HTR-8/SVneo (cell line): ENCODE results near the gene MAP1S.
A peak's percentile ranks its signal among the peaks of the same experiment; 100 is the strongest.

ENCODE experiments used
- DNase-seq: peaks from one replicate; pipeline ENCODE4 v3.0.0; 2011; ENCODE audit warnings: low spot score, mixed read lengths; ENCODE audit not compliant: insufficient read length
- FAIRE-seq: peaks from 2 replicates; lab custom pipeline; 2011; peaks lifted over from hg19 to GRCh38; lab: Jason Lieb, UNC

Gene MAP1S, protein sequence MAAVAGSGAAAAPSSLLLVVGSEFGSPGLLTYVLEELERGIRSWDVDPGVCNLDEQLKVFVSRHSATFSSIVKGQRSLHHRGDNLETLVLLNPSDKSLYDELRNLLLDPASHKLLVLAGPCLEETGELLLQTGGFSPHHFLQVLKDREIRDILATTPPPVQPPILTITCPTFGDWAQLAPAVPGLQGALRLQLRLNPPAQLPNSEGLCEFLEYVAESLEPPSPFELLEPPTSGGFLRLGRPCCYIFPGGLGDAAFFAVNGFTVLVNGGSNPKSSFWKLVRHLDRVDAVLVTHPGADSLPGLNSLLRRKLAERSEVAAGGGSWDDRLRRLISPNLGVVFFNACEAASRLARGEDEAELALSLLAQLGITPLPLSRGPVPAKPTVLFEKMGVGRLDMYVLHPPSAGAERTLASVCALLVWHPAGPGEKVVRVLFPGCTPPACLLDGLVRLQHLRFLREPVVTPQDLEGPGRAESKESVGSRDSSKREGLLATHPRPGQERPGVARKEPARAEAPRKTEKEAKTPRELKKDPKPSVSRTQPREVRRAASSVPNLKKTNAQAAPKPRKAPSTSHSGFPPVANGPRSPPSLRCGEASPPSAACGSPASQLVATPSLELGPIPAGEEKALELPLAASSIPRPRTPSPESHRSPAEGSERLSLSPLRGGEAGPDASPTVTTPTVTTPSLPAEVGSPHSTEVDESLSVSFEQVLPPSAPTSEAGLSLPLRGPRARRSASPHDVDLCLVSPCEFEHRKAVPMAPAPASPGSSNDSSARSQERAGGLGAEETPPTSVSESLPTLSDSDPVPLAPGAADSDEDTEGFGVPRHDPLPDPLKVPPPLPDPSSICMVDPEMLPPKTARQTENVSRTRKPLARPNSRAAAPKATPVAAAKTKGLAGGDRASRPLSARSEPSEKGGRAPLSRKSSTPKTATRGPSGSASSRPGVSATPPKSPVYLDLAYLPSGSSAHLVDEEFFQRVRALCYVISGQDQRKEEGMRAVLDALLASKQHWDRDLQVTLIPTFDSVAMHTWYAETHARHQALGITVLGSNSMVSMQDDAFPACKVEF

DNA sequence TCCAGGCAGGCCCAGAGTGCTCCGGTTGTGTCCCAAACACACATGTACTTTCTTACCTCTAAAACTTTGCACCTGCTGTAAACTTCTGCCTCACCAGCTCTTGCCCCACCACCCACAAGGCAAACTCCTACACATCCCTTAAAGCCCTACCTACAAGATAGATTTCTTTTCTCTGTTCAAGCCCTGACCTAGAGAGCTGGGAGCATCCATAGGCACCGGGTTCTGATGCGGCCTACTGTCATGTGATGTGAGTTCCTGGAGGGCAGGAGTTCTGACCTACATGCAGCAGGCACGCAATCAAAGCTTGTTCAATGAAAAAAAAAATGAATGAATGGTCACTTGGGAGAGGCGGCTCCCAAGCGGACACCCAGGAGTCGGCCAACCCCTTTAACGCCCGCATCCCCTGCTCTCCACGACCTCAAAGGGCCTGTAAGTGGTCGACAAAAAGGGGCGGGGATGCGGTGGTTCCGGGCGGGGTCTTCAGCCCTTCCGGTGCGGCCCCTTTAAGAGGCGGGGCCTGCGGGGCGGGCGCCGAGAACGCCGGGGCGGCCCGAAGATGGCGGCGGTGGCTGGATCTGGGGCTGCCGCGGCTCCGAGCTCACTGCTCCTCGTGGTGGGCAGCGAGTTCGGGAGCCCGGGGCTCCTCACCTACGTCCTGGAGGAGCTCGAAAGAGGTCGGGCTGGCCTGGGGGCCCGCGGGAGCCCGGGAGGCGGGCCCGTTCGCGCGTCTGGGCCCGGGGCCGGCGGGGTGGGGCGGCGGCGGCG lies at the start of gene MAP1S:
TSS of gene MAP1S (plus strand) at position 534 of the 765 bp plus-strand sequence. CDS start at position 557, 23 bp downstream.
- FAIRE-seq (peak; percentile 67), DNase-seq (peak; percentile 77)

DNA sequence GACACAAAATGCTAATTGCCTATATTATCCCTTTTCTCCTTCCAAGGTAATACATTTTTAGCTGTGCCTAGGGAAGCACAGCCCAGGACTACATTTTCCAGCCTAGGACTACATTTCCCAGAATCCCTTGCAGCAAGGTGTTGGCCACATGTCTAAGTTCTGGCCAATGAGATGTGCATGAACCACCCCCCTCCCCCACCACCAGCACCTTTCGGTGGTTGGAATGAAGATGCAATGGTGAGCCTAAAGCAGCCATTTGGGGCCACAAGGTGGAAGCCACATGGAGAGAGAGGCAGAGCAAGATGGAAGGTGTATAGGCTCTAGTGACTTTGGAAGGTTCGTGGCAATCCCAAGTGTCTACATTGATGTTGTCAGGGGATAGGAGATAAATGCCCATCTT lies 47.4 kb upstream of the MAP1S start:
- FAIRE-seq = peak; percentile 77
- DNase-seq = no peak

DNA sequence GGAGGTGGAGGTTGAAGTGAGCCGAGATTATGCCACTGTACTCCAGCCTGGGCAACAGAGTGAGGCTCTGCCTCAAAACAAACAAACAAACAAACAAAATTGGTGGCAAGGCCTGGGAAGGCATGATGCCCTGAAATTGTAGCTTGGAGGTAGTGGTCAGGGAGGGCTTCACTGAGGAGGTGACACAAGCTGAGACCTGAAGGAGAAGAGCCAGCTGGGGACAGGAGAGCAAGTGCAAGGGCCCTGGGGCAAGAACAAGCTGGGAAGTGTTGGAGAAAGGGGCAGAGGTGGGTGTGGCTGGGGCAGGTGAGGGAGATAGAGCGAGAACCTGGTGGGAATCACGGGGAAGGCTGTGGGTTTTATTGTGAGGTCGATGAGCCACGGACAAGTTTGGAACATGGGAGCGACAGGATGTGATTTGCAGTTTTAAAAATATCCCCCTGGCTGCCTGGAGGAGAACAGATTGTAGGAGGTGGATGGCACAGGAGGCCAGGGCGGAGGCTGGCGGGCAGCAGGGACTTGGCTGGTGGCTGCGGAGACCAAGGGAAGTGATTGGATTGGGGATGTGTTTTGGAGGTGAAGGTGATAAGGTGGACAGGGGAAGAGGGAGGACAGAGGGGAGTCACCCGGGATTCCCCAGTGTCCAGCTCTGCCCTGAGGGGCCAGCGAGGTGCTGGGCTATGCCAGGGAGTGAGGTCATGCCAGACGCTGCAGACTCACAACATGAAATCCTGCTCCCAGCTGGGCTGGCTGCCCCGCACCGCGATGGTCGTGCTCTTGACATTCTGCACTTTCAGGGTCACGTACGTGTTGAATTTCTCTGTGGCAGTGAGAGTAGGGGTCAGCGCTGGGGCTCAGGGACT lies 45.1 kb upstream of the MAP1S start:
- DNase-seq (no peak), FAIRE-seq (no peak)

DNA sequence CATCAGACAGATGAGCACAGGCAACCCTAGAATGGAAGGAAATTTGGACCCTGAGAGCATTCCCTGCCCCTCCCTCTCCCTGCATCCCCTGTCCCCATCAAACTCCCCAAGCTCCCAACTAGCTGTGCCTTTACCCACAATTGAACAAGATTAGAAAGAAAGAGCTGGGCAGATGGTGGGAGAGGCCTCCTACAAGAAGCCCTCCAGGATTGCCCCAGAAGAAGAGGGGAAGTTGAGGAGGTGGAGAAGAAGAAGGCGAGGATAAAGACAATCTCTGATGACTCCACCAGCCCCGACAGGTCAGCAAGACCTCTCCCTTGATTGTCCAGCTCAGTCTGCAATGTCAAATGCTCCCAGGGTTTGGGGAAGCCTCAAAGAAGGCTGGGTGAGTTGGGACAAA lies 43.0 kb upstream of the MAP1S start:
- DNase-seq (no peak), FAIRE-seq (no peak)

DNA sequence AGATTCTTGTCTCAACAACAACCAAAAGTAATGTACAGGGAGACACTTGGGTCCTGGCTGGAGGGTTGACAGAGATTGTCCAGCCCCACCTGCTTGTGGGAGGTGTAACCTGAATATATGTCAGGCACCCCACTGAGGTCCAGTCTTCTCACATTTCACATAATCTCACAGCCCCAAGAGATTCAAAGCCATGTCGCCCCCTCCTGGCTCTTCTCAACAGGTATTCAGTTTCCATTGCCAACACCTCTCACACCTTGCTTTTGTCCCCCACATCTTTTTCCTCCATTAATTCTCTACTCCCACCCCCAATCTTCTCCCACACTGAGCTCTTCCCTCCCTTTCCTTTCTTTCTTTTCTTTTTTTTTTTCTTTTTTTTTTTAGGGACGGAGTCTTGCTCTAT lies 42.3 kb upstream of the MAP1S start:
- FAIRE-seq (no peak), DNase-seq (no peak)

DNA sequence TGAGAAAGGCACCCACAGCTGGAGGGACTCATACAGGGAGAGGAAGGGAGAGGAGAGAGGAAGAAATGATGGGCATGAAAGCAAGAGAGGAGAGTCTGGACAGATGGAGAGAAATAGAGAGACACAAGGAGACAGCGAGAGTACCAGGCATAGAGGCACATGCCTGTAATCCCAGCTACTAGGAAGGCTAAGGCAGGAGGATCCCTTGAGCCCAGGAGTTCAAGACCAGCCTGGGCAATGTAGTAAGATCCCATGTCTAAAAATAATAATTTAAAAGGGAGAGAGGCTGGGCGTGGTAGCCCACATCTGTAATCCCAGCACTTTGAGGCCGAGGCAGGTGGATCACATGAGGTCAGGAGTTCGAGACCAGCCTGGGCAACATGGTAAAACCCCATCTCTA lies 40.4 kb upstream of the MAP1S start:
- FAIRE-seq (no peak), DNase-seq (no peak)

DNA sequence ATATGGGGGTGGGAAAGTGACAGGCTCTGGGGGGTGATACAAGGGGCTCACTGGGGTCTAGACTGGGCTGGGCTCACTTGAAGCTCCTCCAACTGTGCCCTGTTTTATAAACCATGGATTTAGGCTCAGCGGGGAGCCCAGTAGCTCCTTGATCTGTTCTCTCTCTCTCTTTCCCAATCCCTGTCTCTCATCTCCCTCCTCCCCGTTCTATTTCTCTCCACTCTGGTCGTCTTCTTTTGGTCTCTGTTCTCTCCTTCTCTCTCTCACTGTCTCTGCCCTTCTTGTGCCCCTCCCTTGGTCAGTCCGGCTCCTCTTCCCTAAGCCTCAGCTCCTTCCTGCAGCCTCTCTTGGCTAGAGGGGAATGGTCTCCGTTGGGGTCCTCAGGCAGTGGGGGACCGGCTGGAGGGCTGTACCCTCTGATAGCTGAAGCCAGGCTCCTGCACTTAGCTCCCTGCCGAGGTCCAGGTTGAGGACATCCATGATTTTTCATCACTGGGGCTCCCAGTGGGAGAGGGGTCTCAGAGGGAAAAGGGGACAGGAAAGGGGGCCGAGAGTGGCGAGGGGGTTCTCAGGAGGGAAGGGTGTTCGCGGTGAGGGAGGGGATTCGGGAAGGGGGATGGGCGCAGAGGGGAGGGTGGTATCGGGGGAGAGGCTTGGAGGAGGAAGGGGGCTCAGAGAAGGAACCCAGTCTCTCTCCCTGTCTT lies 39.6 kb upstream of the MAP1S start:
- FAIRE-seq (peak; percentile 9), DNase-seq (no peak)

DNA sequence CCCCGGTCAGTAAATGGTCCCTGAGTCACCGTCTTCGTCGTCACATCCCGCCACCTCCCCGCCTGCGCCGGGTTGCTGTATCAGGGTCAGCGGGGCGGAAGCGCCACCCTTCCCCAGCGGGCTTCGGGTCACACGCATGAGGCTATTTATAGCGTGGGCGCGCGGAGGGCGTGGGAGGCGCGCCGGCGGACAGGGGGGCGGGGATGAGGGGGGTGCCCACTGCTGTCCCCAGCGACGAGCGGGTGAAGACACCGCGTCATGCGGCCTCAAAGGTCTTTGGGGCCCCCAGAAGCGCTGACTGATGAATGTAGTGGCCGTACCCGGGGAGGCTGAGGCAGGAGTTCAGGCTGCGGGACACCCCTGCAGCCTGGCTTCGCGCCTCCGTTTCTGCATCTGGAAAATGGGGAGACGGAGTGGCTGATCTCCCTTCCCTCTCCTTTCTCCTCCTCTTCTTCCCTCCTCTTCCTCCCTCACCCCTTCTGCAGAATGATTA lies 39.0 kb upstream of the MAP1S start:
- FAIRE-seq (peak; percentile 83), DNase-seq (peak; percentile 76)

DNA sequence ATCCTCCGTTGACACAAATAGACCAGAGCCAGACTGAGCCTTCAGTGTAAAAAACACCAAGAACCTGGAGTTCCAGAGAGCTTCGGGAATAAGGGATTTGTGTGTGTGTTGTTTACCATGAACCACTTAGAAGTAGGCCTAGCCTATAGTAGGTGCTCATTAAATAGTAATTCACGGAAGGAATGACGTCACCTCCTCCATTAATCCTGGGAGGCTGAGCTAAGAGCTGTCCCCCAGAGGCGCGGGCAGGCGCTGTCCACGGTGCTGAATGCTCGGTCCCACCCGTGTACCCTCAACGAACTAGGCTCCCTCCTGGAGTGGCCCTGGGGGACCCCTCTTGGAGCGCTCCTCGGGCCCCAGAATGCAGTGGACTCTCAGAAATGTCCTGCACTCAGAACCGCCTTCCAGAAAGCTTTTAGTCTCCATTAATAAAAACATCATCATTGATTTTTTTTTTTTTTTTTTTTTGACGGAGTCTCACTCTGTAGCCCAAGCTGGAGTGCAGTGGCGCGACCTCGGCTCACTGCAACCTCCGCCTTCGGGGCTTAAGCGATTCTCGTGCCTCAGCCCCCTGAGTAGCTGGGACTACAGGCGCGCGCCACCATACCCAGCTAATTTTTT lies 37.7 kb upstream of the MAP1S start:
- DNase-seq (peak; percentile 43), FAIRE-seq (no peak)

DNA sequence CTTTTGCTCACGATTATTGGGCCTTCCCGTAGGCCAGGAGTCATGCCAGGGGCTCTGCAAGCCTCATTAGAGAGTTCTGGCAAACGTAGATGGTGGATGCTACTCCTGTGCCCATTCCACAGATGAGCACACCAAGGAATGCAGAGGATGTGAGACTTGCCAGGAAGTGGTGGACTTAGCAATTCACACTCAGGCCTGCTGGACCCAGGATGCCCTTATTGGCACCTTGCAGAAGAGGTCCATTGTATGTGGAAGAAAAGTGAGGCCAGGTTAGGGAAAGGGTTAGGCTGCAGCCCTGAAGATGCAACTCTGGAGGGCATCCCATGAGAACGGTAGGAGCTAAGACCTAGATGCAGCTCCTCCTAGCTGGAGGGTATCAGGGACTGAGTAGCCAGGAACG lies 37.0 kb upstream of the MAP1S start:
- no peak for FAIRE-seq
- no peak for DNase-seq

DNA sequence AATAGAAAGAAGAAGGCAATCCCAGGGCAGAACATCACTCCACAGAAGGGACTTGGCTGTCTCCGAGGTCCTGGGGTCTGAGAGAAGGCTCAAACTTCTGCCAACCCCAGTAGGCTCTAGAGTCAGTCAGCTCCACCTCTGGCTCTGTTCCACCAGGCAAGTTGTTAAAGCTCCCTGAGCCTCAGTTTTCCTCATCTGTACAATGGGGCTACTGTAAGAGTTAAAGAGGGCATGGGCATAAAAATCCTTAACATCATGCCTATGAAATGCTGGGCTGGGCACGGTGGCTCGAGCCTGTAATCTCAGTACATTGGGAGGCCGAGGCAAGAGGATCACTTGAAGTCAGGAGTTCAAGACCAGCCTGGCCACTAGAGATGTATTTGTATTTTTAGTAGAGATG lies 36.2 kb upstream of the MAP1S start:
- FAIRE-seq (no peak), DNase-seq (no peak)

DNA sequence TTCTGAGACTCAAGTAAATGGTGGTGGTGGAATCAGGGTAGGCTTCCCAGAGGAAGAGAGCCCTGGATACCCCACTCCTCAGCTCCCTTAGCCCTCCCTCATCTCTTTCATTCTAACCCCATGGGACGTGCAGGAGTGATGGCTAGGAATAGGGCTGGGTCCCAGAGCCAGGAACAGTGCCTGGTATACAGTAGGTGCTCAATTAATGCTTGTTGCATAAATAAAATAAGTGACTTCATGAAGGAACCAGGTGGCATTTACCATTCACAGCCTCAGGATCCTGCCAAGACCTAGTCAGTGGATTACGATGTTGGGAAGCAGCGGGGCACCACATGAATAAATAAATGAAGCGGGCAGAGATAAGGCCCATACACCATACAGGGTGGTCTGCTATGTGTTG lies 35.0 kb upstream of the MAP1S start:
- no peak for DNase-seq
- FAIRE-seq = no peak

DNA sequence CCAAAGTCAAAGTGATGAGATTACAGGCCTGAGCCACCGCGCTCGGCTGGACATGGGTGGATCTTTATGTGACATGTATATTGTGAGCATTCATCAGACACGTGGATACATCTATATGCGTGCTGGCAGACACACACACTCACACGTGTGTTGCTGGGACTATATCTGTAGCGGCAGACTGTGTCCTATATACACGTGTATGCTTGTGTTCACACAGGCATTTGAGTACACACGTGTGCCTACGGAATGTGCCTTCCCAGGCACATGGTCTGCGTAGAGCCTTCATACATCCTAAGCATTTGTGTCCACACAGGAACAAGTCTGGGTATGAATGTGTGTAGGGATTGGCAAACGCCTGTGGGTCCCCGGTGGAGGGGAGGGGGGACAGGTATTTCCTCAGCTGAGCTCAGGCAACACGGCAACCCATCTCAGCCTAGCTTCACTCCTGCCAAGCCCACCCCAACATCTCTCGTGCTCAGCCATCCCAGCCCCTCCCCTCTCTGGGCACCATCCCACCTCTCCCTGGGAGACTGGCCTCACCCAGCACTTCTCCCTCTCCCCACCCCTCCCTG lies 33.7 kb upstream of the MAP1S start:
- DNase-seq (no peak), FAIRE-seq (no peak)

DNA sequence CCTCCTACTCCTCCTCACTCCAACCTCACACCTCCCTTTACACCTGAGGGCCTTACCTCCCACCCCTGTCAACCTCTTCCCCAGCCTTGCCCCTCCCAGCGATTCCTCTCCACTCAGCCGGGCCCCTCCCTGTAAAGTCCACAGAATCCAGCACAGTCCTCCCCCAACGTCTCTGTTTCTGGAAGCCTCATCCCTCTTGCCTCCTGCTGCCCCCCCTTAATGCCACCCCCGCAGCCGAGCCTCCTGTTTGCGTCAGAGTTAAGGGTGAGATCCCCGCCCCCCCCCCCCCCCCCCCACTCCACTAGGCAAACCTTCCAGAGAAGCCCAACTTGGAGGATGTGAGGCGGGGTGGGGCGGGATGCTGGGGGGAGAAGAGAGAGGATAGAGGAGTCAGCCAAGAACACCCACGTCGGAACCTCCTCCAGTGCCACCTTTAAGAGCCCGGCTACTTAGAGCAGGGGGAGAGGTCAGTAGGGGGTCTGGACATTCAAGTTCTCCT lies 33.2 kb upstream of the MAP1S start:
- FAIRE-seq (no peak), DNase-seq (no peak)

DNA sequence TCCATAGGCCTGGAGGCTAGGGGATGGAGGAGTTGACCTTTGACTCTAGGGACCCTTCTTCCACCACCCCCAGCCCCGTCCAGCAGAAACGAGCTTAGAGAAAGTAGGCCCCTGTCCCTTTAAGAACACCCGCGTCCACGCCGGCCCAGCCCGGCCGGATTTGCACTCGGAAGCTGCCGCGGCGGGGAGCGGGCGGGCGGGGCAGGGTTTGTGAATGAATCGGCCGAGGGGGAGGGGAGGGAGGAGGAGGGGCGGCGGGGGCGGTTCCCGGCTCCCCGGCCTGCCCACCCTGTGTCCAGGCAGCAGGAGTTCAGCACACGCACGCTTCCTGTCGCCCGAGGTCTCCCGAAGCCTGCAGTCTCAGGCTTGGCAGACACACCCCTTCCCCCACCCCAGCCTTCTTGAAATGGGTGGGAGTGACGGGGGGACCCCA lies 32.7 kb upstream of the MAP1S start:
- DNase-seq = no peak

DNA sequence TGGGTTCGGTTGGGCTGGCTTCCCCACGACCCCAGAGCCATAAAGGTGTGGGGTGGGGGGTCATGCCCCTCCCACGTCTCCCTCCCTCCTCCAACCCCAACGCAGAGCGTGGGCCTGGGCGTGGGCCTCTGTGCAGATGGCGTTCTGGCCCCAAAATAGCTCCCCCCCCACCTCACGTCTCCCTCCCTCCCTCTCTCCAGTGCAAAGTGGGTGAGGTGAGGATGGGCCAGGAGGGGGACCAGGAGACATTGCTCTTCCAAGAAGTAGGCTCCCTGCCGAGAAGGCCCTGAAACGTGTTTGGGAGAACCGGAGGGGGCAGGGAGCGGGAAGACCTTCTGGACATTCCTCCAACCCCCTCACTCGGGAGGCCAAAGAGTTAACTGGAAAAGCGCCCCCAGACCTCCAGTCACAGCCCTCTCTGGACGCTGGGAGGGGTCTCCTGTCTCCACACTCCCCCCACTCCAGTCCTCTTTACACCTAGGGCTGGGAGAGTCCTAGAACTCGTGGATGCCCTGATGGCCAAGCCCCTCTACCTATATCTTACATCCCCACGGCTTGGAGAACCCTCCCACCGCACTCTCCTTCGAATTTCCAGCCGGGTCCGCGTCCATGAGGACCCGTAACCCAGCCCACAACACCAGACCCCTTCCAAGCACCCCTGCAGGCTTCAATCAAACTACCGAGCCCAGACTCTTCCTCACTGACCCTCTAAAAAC lies 32.0 kb upstream of the MAP1S start:
- DNase-seq (no peak), FAIRE-seq (no peak)

More for the DNA sequence above, 32.7 kb upstream of the MAP1S start:
- FAIRE-seq = no peak
